Measurements from ENCODE around the gene SORCS2.

DNA sequence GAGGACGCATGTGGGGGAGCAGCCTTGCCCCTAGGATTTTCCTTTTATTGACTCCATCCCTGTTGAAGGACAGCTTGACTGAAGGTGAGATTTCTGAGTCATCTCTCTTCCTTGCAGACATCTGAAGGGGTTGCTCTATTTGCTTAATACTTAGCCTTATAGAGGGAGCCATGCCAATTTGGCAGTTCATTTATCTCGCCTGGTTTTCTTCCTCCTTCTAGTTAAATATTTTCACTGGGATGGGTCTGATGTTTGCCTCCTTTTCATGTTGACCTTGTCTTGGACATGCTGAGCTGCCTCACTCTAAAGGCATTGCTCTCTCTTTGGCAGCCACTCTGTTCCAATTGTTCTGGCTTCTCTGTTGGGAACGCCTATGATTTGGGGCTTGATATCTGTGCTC, 393.4 kb downstream of the SORCS2 start:
- TF ChIP-seq POLR2A (IDR thresholded peaks at IDR 0.05; ENCODE audit: low read length) (no peak), GATA1 (IDR thresholded peaks at IDR 0.05; ENCODE audit: low read depth, low read length) (no peak)
